Prostate gland (tissue), 2 donors: ENCODE results near the gene PALM3. TPM values are rescaled to one million over a fixed set of nuclear protein-coding genes. Genes with fewer than 3 reads are reported as not detected.
A peak's percentile ranks its signal among the peaks of the same experiment; 100 is the strongest.

Experiments
- DNase-seq: peaks from one replicate; pipeline ENCODE4 v3.0.0-alpha.2; 2019; ENCODE audit warnings: low spot score
- H3K27ac ChIP-seq, 2 donors: fragments of 200-600 bp; sonication (generic); 2 replicates each; pipeline ENCODE4 v1.5.1; 2017 to 2019
- H3K27me3 ChIP-seq: fragments of 200-600 bp; sonication (generic); replicated peaks from 2 replicates; pipeline ENCODE4 v1.5.1; 2019; ENCODE audit not compliant: insufficient read depth
- H3K36me3 ChIP-seq, 2 donors: fragments of 200-600 bp; sonication (generic); 1 replicate in 1 of 2; 2 replicates in 1 of 2; pipeline versions ENCODE4 v1.5.1 to v1.8.1; 2017 to 2019
- H3K4me1 ChIP-seq: fragments of 200-600 bp; sonication (generic); replicated peaks from 2 replicates; pipeline ENCODE4 v1.5.1; 2019
- H3K4me3 ChIP-seq, 2 donors: fragments of 200-600 bp; sonication (generic); 2 replicates each; pipeline ENCODE4 v1.5.1; 2017 to 2019
- H3K9me3 ChIP-seq: fragments of 200-600 bp; sonication (generic); 2 replicates; pipeline ENCODE4 v1.5.1; 2017
- POLR2A ChIP-seq: fragments of 450-650 bp; IDR thresholded peaks from one replicate; pipeline ENCODE4 v1.6.1; 2016; ENCODE audit warnings: antibody characterized with exemption, mild to moderate bottlenecking
- POLR2AphosphoS5 ChIP-seq: sonication (generic); formaldehyde crosslinking; IDR thresholded peaks from one replicate; pipeline ENCODE4 v1.6.1; 2017; ENCODE audit warnings: antibody characterized with exemption
- whole genome bisulfite sequencing: methylation state at CpG from one replicate; pipeline ENCODE4 v1.1.5; 2018; 5-methylcytosine and 5-hydroxymethylcytosine counted together
- intact Hi-C: fragments of 100-400 bp; cut with DNase I; formaldehyde crosslinking; loops from one replicate; pipeline ENCODE4 v1.14.2; 2022
- total RNA-seq, 2 donors: library from RNA; depleted of rRNA; stranded (reverse); fragments of >200 nt; gene quantifications; one replicate each; pipeline ENCODE4 v1.1.0, GENCODE V29; 2016
- TF ChIP-seq, protein P1 (sequence below), 4 experiments: fragments of 200-600 bp in 2 of 4; fragments of 450-650 bp in 2 of 4; sonication (generic) in 2 of 4; IDR thresholded peaks; 1 replicate in 3 of 4; 2 replicates in 1 of 4; pipeline ENCODE4 v1.5.1; 2016 to 2019; ENCODE audit warnings: antibody characterized with exemption in 4 of 4, mild to moderate bottlenecking in 2 of 4, moderate library complexity in 2 of 4

The PALM3 gene
- total RNA-seq, 2 donors from 2014 or later = 1.8 to 16.1 TPM

DNA sequence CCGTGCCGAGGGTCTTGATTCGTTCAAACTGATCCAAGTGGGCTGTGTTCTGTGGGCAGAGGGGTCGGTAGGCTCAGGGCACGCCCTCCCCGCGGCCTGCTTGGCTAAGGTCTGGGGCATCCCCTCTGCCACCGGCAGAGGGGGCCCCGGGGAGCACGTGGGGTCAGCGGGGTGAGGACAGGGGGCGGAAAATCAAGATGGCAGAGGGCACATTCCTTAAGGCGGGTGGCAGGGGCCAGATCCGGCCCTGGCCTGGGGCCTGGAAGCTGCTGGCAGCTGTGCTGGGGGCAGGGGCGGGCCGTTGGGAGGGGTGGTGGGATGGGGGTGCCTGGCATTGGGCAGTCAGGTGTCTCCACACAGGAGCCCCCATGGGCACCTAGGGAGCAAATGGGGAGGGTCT is 45.0 kb upstream of the PALM3 start:
- intact Hi-C loops = no loop called here
- no peak for TF ChIP-seq POLR2AphosphoS5
- Histone ChIP-seq H3K4me1 (no peaks in the 10 kb centered on the region), H3K27me3 (no peaks in the 10 kb centered on the region), H3K36me3 (peaks cover 0 to 13% of the 10 kb centered on the region in 2 donors), H3K4me3 (no peak overlapping the region), H3K9me3 (no peaks in the 10 kb centered on the region), H3K27ac (peak overlapping the region; percentile 24 to 47)
- 86% methylated on average over 16 of the region's 16 CpGs for WGBS
- no peak for DNase-seq

DNA sequence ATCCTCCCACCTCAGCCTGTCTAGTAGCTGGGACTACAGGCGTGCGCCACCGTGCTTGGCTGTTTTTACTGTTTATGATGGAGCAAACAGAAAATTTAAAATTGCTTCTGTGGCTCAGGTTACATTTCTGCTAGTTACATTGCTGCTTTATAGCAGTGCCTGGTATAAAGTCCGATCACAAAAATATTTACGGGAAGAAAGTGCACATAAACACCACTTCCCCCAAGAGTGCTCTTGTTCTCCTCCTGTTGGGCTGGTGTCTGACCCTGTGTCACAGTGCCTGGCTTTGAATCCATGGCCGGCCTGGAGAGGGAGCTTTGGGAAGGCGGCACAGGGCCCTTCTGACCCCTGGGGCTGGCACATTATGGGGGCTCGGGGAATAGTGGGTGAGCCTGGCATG is 43.8 kb upstream of the PALM3 start:
- DNase-seq = no peak
- peaks cover 0 to 13% of the 10 kb centered on the region in 2 donors for H3K36me3 ChIP-seq
- TF ChIP-seq POLR2A = no peak
- TF ChIP-seq, protein P1, sequence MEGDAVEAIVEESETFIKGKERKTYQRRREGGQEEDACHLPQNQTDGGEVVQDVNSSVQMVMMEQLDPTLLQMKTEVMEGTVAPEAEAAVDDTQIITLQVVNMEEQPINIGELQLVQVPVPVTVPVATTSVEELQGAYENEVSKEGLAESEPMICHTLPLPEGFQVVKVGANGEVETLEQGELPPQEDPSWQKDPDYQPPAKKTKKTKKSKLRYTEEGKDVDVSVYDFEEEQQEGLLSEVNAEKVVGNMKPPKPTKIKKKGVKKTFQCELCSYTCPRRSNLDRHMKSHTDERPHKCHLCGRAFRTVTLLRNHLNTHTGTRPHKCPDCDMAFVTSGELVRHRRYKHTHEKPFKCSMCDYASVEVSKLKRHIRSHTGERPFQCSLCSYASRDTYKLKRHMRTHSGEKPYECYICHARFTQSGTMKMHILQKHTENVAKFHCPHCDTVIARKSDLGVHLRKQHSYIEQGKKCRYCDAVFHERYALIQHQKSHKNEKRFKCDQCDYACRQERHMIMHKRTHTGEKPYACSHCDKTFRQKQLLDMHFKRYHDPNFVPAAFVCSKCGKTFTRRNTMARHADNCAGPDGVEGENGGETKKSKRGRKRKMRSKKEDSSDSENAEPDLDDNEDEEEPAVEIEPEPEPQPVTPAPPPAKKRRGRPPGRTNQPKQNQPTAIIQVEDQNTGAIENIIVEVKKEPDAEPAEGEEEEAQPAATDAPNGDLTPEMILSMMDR (IDR thresholded peaks at IDR 0.05) = no peak
- no peak for TF ChIP-seq POLR2AphosphoS5

DNA sequence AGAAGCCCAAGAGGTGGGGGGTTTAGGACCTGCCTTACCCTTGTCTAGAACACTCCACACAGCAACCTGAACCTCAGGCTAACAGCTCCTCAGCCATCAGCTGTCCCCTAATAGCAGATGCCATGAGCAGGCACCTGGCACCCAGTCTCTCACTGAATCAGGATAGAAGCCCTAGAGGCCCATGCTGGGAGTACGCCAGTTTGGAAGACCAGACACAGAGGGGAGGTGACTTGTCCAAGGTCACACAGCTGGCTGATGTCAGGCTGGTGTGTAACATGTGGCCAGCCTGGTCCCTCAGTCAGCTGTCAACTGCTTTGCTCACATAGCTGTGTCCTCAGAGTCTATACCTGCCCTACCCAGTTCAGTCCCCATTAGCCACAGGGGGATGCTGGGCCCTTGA is 41.4 kb upstream of the PALM3 start:
- Histone ChIP-seq H3K9me3 (no peaks in the 10 kb centered on the region), H3K27ac (no peak overlapping the region), H3K27me3 (no peaks in the 10 kb centered on the region), H3K4me1 (no peaks in the 10 kb centered on the region), H3K36me3 (peaks cover 0 to 13% of the 10 kb centered on the region in 2 donors), H3K4me3 (no peak overlapping the region)
- intact Hi-C loops = no loop called here
- no peak for DNase-seq
- TF ChIP-seq, protein P1 (IDR thresholded peaks at IDR 0.05) = no peak
- TF ChIP-seq POLR2A (no peak), POLR2AphosphoS5 (no peak)
- 100% methylated on average over 1 of the region's 1 CpG for WGBS

More for the DNA sequence above, 43.8 kb upstream of the PALM3 start:
- intact Hi-C loops = no loop called here
- Histone ChIP-seq H3K9me3 (no peaks in the 10 kb centered on the region), H3K27ac (peak overlapping the region in 1 of 2 donors; percentile 15), H3K4me1 (no peaks in the 10 kb centered on the region), H3K27me3 (no peaks in the 10 kb centered on the region), H3K4me3 (no peak overlapping the region)
- WGBS = 65% methylated on average over 8 of the region's 8 CpGs

DNA sequence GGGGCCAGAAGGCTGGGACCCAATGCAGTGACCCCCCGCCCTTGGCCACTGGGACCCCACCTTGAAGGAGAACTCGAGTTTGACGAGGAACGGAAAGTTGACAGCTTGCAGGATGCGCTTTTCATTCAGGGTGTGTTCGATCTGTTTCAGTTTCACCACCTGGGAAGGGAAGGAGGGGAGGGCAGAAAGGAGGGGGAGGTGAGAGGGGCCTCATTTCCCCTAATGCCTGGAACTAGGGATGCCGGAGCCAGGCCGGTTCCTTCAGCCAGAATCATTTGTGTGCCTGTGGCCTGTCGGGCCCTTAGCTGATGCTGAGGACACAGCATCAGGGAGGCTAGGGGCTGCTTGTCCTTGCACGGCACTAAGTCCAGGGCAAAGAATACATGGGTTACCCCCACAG is 40.9 kb upstream of the PALM3 start:
- DNase-seq = no peak
- TF ChIP-seq, protein P1 (IDR thresholded peaks at IDR 0.05) = no peak
- TF ChIP-seq POLR2AphosphoS5 (no peak), POLR2A (no peak)
- no peaks in the 10 kb centered on the region for H3K9me3 ChIP-seq
- no peaks in the 10 kb centered on the region for H3K4me1 ChIP-seq
- no peaks in the 10 kb centered on the region for H3K27me3 ChIP-seq
- H3K36me3 ChIP-seq = peaks cover 0 to 13% of the 10 kb centered on the region in 2 donors
- intact Hi-C loops = no loop called here
- no peak overlapping the region for H3K4me3 ChIP-seq
- 90% methylated on average over 10 of the region's 10 CpGs for WGBS
- no peak overlapping the region for H3K27ac ChIP-seq

DNA sequence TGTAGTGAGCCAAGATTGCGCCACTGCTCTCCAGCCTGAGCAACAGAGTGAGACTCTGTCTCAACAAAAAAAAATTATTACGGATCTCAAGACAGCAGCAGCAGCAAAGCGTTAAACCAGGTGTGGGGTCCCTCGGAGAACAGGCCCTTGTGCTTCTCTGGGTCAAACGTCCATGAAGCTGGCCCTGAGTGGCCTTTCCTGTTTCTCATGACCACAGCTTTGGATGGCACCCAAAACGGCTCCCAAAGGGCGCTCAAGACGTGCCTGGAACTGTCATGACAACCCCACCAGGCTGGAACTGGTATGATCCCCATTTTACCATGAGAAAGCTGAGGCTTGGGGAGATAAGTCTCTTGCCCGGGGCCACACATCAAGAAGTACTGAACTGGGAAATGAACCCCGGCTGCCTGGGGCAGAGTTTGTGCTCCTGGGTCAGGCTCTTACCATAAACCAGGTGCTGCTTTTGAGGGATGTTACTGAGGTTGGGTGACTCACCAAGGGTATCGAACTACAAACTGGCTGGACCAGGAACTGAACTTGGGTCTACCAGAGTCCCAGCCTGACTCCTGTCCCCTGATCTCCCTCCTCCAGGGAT is 40.3 kb upstream of the PALM3 start:
- no peaks in the 10 kb centered on the region for H3K4me1 ChIP-seq
- no peaks in the 10 kb centered on the region for H3K9me3 ChIP-seq
- DNase-seq = no peak
- no peak overlapping the region for H3K4me3 ChIP-seq
- peaks cover 0 to 16% of the 10 kb centered on the region in 2 donors for H3K36me3 ChIP-seq
- TF ChIP-seq POLR2A (no peak), POLR2AphosphoS5 (no peak)
- TF ChIP-seq, protein P1 (IDR thresholded peaks at IDR 0.05) = no peak
- WGBS = 69% methylated on average over 11 of the region's 11 CpGs
- no peaks in the 10 kb centered on the region for H3K27me3 ChIP-seq
- intact Hi-C loops = no loop called here
- no peak overlapping the region for H3K27ac ChIP-seq
